ENCODE measurements around the gene S100A5. TPM values are rescaled to one million over a fixed set of nuclear protein-coding genes. Genes with fewer than 3 reads are reported as not detected.

Gene S100A5
- total RNA-seq, 6 experiments from 2014 or later = not detected

- H3K9me3 ChIP-seq = no peaks in the 10 kb centered on the region
- TF ChIP-seq CTCF (IDR thresholded peaks at IDR 0.05) = no peak
- TF ChIP-seq POLR2A (IDR thresholded peaks at IDR 0.05) = no peak
- H3K4me1 ChIP-seq = no peaks in the 10 kb centered on the region
- no peak overlapping the region for H3K4me3 ChIP-seq
- H3K27me3 ChIP-seq = no peaks in the 10 kb centered on the region
- H3K27ac ChIP-seq = no peak overlapping the region
- H3K36me3 ChIP-seq = no peaks in the 10 kb centered on the region
- DNase-seq (no peak), ATAC-seq (no peak)
- intact Hi-C loops (cut with DNase I) = no loop called here
- WGBS (ENCODE audit: insufficient coverage, low coverage, low lambda C conversion rate, missing lambda C conversion rate) = 89% methylated on average over 4 of the region's 4 CpGs
Observed at GRCh38 chr1:153543736-153544135, 3.0 kb upstream of the S100A5 start.

GRCh38 chr1:153542956-153543711 is 2.4 kb upstream of the S100A5 start:
- Histone ChIP-seq H3K36me3 (no peaks in the 10 kb centered on the region), H3K27ac (no peak overlapping the region), H3K9me3 (no peaks in the 10 kb centered on the region), H3K4me3 (no peak overlapping the region), H3K27me3 (no peaks in the 10 kb centered on the region), H3K4me1 (no peaks in the 10 kb centered on the region)
- TF ChIP-seq CTCF (IDR thresholded peaks at IDR 0.05) (no peak), POLR2A (IDR thresholded peaks at IDR 0.05) (no peak)
- 59% methylated on average over 12 of the region's 13 CpGs for WGBS (ENCODE audit: insufficient coverage, low coverage, low lambda C conversion rate, missing lambda C conversion rate)
- DNase-seq (no peak), ATAC-seq (no peak)
- intact Hi-C loops (cut with DNase I) = no loop called here

- H3K36me3 ChIP-seq = no peaks in the 10 kb centered on the region
- H3K4me3 ChIP-seq = no peak overlapping the region
- H3K27me3 ChIP-seq = no peaks in the 10 kb centered on the region
- no peak overlapping the region for H3K27ac ChIP-seq
- no peaks in the 10 kb centered on the region for H3K9me3 ChIP-seq
- intact Hi-C loops (cut with DNase I) = no loop called here
- 59% methylated on average over 9 of the region's 13 CpGs for WGBS (ENCODE audit: insufficient coverage, low coverage, low lambda C conversion rate, missing lambda C conversion rate)
- H3K4me1 ChIP-seq = no peaks in the 10 kb centered on the region
- TF ChIP-seq POLR2A (IDR thresholded peaks at IDR 0.05) = no peak
- no peak for TF ChIP-seq CTCF (IDR thresholded peaks at IDR 0.05)
- DNase-seq = no peak
- ATAC-seq = no peak
Observed at GRCh38 chr1:153541641-153542590, 1.2 kb upstream of the S100A5 start.

GRCh38 chr1:153539395-153540093 is 1.2 kb downstream of the S100A5 start:
- WGBS (ENCODE audit: insufficient coverage, low coverage, low lambda C conversion rate, missing lambda C conversion rate) = 61% methylated on average over 2 of the region's 4 CpGs
- ATAC-seq (no peak), DNase-seq (no peak)
- intact Hi-C loops (cut with DNase I) = no loop called here
- Histone ChIP-seq H3K4me1 (no peaks in the 10 kb centered on the region), H3K27me3 (no peaks in the 10 kb centered on the region), H3K4me3 (no peak overlapping the region), H3K36me3 (no peaks in the 10 kb centered on the region), H3K27ac (no peak overlapping the region), H3K9me3 (no peaks in the 10 kb centered on the region)
- TF ChIP-seq CTCF (IDR thresholded peaks at IDR 0.05) (no peak), POLR2A (IDR thresholded peaks at IDR 0.05) (no peak)
